Muscle of arm (tissue), 12 donors: ENCODE measurements around the gene PFKL. TPM values are rescaled to one million over a fixed set of nuclear protein-coding genes. Genes with fewer than 3 reads are reported as not detected.
"Not testable (repeated sequence)": the region's sequence is repeated elsewhere in the genome, so short reads cannot be mapped to it uniquely, and the experiment has no call there.

ENCODE experiments used
- DNase-seq: peaks from one replicate; pipeline ENCODE4 v3.0.0-alpha.2; 2013
- polyA plus RNA-seq, 12 donors: library from polyadenylated mRNA; unstranded; fragments of 120-200 nt; gene quantifications; one replicate each; pipeline ENCODE4 v1.2.1, GENCODE V29; 2013; ENCODE audit not compliant: insufficient read length in 12 of 12

Gene PFKL
- polyA plus RNA-seq, 12 donors: 38.5 to 85.1 (median 52.2) TPM; not detected in 1

GRCh38 chr21:44338971-44339910 lies 39.4 kb downstream of the PFKL start, which contains the start of gene CFAP410:
Gene CFAP410 (minus strand): TSS chr21:44339390. CDS start chr21:44339194, 196 bp downstream.
- DNase-seq: peak; percentile 96

DNA sequence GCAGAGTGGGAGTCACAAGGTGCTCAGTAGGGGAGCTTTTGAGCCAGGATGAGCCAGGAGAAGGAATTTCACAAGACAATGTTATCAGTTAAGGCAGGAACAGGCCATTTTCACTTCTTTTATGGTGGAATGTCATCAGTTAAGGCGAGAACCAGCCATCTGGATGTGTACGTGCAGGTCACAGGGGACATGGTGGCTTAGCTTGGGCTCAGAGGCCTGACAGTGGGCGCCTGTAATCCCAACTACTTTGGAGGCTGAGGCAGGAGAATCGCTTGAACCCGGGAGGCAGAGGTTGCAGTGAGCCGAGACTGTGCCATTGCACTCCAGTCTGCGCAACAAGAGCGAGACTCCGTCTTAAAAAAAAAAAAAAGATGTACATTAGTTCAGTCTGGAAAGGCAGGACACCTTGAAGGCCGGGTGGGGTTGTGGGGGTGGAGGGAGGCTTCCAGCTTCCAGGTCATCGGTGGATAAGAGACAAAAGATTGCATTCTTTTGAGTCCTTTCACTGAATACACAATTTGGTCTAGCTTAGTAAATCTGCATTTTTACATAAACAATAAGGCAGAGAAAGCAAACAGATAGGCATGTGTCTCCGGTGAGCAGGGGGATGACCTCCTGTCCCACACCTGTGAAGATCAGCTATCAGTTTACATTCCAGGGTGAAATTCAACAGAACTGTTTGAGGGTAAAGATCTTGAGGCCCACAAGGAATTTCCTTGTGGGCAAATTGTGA lies 42.0 kb downstream of the PFKL start:
- not testable (repeated sequence) for DNase-seq

GRCh38 chr21:44342981-44343380 lies 43.1 kb downstream of the PFKL start:
- not testable (repeated sequence) for DNase-seq

GRCh38 chr21:44344541-44345183 lies 44.8 kb downstream of the PFKL start:
- no peak for DNase-seq

GRCh38 chr21:44345495-44345894 lies 45.6 kb downstream of the PFKL start:
- no peak for DNase-seq

DNA sequence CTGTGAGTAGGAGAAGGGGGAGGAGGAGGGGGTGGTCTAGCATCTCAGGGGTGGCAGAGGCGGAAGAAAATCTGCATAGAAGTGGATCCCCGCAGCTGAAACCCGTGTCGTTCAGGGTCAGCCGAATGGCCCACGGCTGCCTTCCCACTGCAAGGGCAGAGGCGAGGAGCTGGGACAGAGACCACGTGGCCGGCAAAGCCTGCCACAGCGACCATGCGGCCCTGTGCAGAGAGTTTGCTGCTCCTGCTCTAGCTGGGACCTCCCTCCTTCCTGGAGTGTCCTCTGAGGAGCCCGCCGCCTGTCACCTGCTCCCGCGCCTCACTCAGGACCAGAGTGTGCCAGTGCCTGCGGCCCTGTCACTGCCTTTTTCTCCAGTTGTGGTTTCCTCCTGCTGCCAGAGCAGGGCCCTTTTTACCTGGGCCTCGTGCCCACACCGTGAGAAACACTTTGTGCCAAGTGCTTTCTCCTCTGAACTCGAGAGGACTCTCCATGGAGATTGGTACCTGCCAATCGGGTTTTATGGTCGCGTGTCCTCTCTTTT lies 48.1 kb downstream of the PFKL start:
- no peak for DNase-seq

GRCh38 chr21:44348861-44349260 lies 49.0 kb downstream of the PFKL start:
- no peak for DNase-seq

- no peak for DNase-seq
Observed at GRCh38 chr21:44349416-44349846, 49.6 kb downstream of the PFKL start.

DNA sequence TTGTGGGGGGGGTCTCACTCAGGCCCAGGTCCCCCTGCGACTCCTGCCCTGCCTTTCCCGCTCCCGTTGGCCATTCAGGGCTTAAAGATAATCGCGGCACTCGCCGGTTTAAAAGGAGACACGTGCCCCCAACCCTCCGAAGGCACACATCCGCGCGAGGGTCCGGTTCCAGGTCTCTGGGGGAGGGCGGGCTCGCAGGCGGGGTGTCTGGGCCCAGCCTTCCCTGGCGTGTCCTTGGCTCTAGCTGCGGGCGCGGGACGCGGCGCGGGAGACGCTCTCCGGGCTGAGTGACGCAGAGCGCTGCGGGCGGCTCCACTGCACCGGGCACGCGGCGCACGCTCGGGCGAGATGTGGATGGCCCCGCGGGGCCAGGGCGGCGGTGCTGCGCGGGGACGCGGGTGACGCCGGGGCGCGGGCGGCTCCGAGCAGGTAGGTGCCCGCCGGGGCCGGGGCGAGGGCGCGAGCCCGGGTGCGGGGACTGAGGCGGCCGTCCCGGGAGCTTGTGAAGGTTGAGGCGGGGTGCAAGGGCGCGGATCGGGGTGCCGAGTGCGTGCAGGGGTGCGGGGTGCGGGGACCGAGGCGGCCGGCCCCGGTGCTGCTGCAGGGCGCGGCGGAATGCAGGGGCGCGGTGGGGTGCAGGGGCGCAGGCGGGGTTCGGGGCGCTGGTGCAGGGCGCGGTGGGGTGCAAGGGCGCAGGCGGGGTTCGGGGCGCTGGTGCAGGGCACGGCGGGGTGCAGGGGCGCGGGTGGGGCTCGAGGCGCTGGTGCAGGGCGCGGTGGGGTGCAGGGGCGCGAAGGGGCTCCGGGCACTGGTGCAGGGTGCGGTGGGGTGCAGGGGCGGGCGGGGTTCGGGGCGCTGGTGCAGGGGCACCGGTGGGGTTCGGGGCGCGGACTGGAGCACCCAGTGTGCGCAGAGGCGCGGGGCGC lies 50.3 kb downstream of the PFKL start:
- DNase-seq: no peak

DNA sequence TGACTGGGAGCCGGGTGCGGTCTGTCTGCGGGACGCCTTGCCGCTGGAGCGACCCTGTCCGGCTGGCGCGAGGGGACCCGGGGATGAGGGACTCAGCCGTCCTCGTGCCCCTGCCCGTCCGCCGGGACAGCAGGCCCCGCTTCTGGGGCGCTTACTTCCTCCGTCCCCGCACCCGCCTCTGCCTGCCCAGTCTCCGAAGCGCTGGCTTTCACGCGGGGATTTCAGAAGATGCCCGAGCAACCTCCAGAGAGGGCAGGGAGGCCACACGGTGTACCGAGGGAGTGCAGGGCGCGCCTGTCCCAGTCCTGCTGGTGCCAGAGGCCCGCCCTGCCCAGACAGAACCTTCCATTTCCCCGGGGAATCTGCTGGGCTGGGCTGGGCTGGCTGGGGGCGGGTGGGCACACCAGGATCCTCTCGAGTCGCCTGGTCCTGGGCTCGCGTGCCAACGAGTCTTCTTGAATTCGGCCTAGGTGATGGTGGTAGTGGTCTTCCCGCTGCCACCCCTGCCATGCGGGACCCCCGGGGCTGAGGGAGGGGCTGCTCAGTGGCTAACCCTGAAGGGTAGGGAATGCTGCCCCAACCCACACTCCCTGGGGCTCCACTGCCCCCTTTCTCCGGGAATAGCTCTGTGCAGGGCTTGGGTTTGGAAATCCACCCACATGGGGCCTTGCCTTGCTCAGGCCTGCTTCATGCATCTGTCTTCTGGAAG lies 51.1 kb downstream of the PFKL start:
- no peak for DNase-seq

GRCh38 chr21:44351535-44352252 lies 51.8 kb downstream of the PFKL start:
- DNase-seq: no peak

- no peak for DNase-seq
Observed at GRCh38 chr21:44352253-44352860, 52.5 kb downstream of the PFKL start.

GRCh38 chr21:44353191-44353970 lies 53.5 kb downstream of the PFKL start, which contains the start of gene TRPM2:
Gene TRPM2 (plus strand): TSS chr21:44353621. CDS start chr21:44353701, 80 bp downstream.
- peak; percentile 74 for DNase-seq

DNA sequence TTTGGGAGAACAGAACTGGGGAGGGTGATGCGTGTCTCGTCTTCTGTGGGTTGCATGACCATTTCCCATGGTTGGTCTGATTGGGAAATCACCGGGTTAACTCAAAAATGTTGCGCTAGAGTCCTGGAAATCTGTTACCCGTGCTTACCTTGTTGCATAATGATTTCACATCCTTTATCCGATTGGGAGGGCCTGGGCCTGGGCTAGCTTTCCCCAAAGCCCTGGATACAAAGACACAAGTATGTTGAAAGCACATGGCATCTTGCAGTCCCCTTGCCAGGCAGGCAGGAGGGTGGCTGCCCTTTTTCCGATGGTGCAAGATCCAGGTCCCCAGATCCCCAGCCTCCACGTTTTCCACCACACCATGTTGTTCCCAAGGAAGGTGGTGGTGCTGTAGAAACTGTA lies 54.1 kb downstream of the PFKL start:
- DNase-seq: no peak

DNA sequence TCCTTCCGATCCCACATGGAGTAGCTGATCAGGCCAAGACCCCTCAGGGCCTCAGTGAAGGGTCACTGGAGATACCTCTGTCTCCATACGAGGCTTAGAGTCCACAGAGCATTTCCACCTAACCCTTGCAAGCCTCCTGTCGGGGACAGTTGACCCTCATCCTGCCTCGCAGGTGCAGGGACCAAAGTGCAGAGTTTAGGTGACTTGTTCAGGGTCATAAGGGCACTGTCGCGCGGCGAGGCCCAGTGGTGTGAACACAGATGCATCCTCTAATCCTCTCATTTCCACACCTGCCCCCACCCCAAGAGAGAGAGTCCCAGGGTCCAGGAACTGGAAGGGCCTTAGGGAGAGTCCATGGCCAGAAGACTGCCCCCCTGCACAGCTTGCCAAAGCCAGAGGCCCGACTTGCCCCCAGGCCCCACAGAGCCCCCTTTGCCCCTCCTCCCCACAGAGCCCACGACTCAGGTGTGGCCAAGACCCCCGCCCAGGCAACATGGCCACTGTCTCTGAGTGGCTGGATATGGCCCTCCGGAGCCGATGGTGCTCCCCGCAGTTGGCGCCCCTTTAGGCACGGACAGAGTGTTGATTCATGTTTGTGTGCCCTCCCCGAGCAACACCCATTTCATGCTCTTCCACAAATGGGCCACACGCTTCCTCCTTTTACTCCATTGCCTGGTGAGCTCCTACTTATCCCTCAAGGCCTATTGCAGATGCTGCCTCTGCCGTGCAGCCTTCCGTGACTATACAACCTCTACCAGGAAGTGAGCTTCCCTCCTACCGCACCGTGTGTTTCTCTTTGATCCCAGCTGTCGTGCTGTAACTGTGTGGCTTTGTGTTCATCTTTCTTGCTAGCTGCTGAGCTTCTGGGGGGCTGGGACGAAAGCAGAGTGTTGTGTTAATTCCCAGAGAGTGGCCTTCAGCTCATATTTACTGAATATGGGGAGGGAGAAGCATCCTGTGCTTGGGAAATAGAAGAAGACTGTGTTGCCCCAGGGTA lies 55.2 kb downstream of the PFKL start:
- DNase-seq: no peak

- DNase-seq: no peak
Observed at GRCh38 chr21:44356160-44356559, 56.3 kb downstream of the PFKL start.

DNA sequence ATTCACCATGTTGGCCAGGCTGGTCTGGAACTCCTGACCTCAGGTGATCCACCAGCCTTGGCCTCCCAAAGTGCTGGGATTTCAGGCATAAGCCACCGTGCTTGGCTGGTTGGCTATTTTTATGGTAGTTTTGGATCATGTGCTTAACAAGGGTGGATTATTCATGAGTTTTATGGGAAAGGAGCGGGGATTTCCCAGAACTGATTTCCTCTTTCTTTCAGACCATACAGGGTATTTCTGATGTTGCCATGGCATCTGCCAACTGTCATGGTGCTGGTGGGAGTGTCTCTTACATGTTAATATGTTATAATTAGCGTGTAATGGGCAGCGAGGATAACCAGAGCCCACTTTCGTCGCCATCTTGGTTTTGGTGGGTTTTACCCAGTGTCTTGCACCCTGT lies 56.8 kb downstream of the PFKL start:
- DNase-seq: no peak
